Measurements from ENCODE around the gene LIN9. TPM values are rescaled to one million over a fixed set of nuclear protein-coding genes. Genes with fewer than 3 reads are reported as not detected.

LIN9 gene
- total and polyA plus RNA-seq, 2 experiments from 2014 or later, result 9.7 to 11.3 TPM

- Histone ChIP-seq H3K4me3 (no peak overlapping the region), H3K9me3 (ENCODE audit: low read depth) (no peaks in the 10 kb centered on the region), H3K36me3 (no peaks in the 10 kb centered on the region), H3K4me1 (ENCODE audit: low read depth) (peaks cover 17% of the 10 kb centered on the region), H3K27me3 (no peaks in the 10 kb centered on the region), H3K27ac (peak overlapping the region; percentile 75)
- DNase-seq (ENCODE audit: low read depth in 1 of 2, low spot score in 1 of 2), result peak; percentile 31 to 84
- TF ChIP-seq CTCF (IDR thresholded peaks at IDR 0.05; ENCODE audit: low read depth, low read length), result peak; percentile 56
These were observed 126.8 kb downstream of the LIN9 start for GRCh38 chr1:226181996-226182714.

Other genes with a start within 250 kb of the LIN9 start
- 439 and 725 TPM in 2 replicates for gene H3-3A, start 246.4 kb downstream of the LIN9 start, total RNA-seq
- 837 and 907 TPM in 2 replicates for gene H3-3A, start 246.4 kb downstream of the LIN9 start, polyA plus RNA-seq
- 37.3 and 47.4 TPM in 2 replicates for gene ACBD3, start 122.4 kb downstream of the LIN9 start, total RNA-seq
- 41.7 and 45.5 TPM in 2 replicates for gene ACBD3, start 122.4 kb downstream of the LIN9 start, polyA plus RNA-seq
- 3.7 and 5.4 TPM in 2 replicates for gene MIXL1, start 85.5 kb downstream of the LIN9 start, total RNA-seq
- 8.0 and 11.1 TPM in 2 replicates for gene MIXL1, start 85.5 kb downstream of the LIN9 start, polyA plus RNA-seq
- gene PARP1, start 98.9 kb upstream of the LIN9 start, total RNA-seq, result 293 and 373 TPM in 2 replicates
- 192 and 243 TPM in 2 replicates for gene PARP1, start 98.9 kb upstream of the LIN9 start, polyA plus RNA-seq
- 2.4 and 7.6 TPM in 2 replicates for gene STUM, start 239.6 kb upstream of the LIN9 start, total RNA-seq
- 0.71 and 4.8 TPM in 2 replicates for gene STUM, start 239.6 kb upstream of the LIN9 start, polyA plus RNA-seq